ENCODE data around the gene USP49.

DNA sequence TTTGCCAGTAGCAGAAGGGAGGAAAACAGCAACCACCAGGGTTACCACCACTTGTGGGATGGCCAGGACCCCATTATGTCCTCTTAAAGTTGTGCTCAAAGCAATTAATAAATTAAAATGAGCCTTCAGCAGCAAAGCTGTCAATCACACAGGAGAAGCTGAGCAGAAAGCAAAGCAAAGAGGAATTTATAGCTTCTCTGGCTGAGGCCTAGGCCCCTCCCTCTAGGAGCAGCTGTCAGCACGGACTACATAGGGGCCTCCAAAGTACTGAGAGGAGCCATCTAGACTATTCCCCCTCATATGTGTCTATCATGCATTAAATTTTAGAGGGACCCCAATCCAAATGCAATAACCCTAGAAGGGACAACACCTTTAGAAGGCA lies 40.0 kb upstream of the USP49 start:
- TF ChIP-seq, protein P1, sequence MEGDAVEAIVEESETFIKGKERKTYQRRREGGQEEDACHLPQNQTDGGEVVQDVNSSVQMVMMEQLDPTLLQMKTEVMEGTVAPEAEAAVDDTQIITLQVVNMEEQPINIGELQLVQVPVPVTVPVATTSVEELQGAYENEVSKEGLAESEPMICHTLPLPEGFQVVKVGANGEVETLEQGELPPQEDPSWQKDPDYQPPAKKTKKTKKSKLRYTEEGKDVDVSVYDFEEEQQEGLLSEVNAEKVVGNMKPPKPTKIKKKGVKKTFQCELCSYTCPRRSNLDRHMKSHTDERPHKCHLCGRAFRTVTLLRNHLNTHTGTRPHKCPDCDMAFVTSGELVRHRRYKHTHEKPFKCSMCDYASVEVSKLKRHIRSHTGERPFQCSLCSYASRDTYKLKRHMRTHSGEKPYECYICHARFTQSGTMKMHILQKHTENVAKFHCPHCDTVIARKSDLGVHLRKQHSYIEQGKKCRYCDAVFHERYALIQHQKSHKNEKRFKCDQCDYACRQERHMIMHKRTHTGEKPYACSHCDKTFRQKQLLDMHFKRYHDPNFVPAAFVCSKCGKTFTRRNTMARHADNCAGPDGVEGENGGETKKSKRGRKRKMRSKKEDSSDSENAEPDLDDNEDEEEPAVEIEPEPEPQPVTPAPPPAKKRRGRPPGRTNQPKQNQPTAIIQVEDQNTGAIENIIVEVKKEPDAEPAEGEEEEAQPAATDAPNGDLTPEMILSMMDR (IDR thresholded peaks at IDR 0.05), result no peak
- no peak for TF ChIP-seq POLR2AphosphoS5 (IDR thresholded peaks at IDR 0.05)
- no peak for TF ChIP-seq POLR2A (IDR thresholded peaks at IDR 0.05)
- TF ChIP-seq EP300 (IDR thresholded peaks at IDR 0.05; ENCODE audit: low read depth), result no peak

All from transverse colon (tissue), 4 donors.